Kidney epithelial cell (primary cell): ENCODE measurements around the gene MAEA. TPM values are rescaled to one million over a fixed set of nuclear protein-coding genes. Genes with fewer than 3 reads are reported as not detected.

Experiments used
- DNase-seq: peaks from one replicate; pipeline ENCODE4 v3.0.0-alpha.2; 2010; ENCODE audit warnings: low read depth
- H3K27me3 ChIP-seq: 2 replicates; pipeline ENCODE4 v1.6.0; 2011; ENCODE audit warnings: low read length; ENCODE audit not compliant: control insufficient read depth, insufficient read depth
- H3K36me3 ChIP-seq: 2 replicates; pipeline ENCODE4 v1.5.1; 2011; ENCODE audit warnings: low read length; ENCODE audit not compliant: control insufficient read depth, insufficient read depth
- H3K4me3 ChIP-seq: 2 replicates; pipeline ENCODE4 v1.5.1; 2011; ENCODE audit warnings: low read depth, mild to moderate bottlenecking, control low read depth, low read length
- CTCF ChIP-seq: IDR thresholded peaks from 2 replicates; pipeline ENCODE4 v1.5.1; 2011; ENCODE audit warnings: mild to moderate bottlenecking, moderate library complexity, low read length, control low read depth, inconsistent platforms; ENCODE audit not compliant: insufficient read depth, poor library complexity, severe bottlenecking
- total RNA-seq: library from RNA; depleted of rRNA; stranded (reverse); fragments of >200 nt; gene quantifications from 2 replicates; pipeline ENCODE4 v1.2.3, GENCODE V29; 2015

The MAEA gene
- total RNA-seq, 1 donor from 2014 or later: 79.1 TPM

- Histone ChIP-seq H3K36me3 (no peaks in the 10 kb centered on the region), H3K27me3 (no peaks in the 10 kb centered on the region)
- TF ChIP-seq CTCF: no peak
Measured at GRCh38 chr4:1374706-1375045, 85.0 kb downstream of the MAEA start.

GRCh38 chr4:1375051-1375721, 85.5 kb downstream of the MAEA start:
- Histone ChIP-seq H3K4me3 (no peak overlapping the region), H3K27me3 (no peaks in the 10 kb centered on the region), H3K36me3 (no peaks in the 10 kb centered on the region)
- no peak for DNase-seq
- no peak for TF ChIP-seq CTCF

More at GRCh38 chr4:1374706-1375045, 85.0 kb downstream of the MAEA start:
- H3K4me3 ChIP-seq: no peak overlapping the region
- no peak for DNase-seq

GRCh38 chr4:1375761-1376322, 86.2 kb downstream of the MAEA start:
- no peak for DNase-seq
- Histone ChIP-seq H3K36me3 (no peaks in the 10 kb centered on the region), H3K27me3 (no peaks in the 10 kb centered on the region), H3K4me3 (no peak overlapping the region)
- no peak for TF ChIP-seq CTCF

GRCh38 chr4:1376391-1376840, 86.7 kb downstream of the MAEA start:
- DNase-seq: no peak
- TF ChIP-seq CTCF: no peak
- H3K36me3 ChIP-seq: no peaks in the 10 kb centered on the region
- H3K4me3 ChIP-seq: no peak overlapping the region
- H3K27me3 ChIP-seq: no peaks in the 10 kb centered on the region

- no peak for TF ChIP-seq CTCF
- no peaks in the 10 kb centered on the region for H3K36me3 ChIP-seq
Measured at GRCh38 chr4:1376841-1377605, 87.3 kb downstream of the MAEA start.

More at GRCh38 chr4:1376841-1377605, 87.3 kb downstream of the MAEA start:
- Histone ChIP-seq H3K4me3 (no peak overlapping the region), H3K27me3 (no peaks in the 10 kb centered on the region)
- DNase-seq: no peak
